Loucy (cell line): ENCODE measurements around the gene MALT1.

Experiments
- CTCF ChIP-seq: fragments of 200-600 bp; sonication (generic); conservative IDR thresholded peaks from 2 replicates; pipeline ENCODE4 v1.5.1; 2014; ENCODE audit warnings: mild to moderate bottlenecking, antibody characterized with exemption, low read length
- EZH2phosphoT487 ChIP-seq: fragments of 200-600 bp; IDR thresholded peaks from 2 replicates; pipeline ENCODE4 v1.6.1; 2018; ENCODE audit warnings: antibody characterized with exemption, mild to moderate bottlenecking, moderate library complexity, borderline replicate concordance

DNA sequence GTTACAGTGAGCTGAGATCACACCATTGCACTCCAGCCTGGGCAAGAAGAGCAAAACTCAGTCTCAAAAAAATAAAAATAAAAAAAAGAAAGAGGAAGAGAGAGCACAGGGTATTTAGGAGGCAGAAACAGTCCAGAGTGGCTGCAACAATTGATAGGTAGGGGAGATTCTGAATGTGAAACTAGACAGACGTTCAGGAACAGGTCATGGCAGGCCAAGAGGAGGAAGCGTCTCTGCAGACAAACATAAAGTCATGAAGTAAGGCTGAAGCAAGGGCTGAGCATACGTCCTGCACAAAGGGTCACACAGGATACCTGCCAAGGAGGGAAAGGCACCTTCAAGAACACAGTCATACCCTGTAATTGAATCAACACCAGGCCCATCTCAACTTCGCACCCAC lies 129.3 kb downstream of the MALT1 start:
- TF ChIP-seq CTCF (no peak), EZH2phosphoT487 (no peak)
